Stimulated activated CD4-positive, alpha-beta T cell treated with anti-CD3 and anti-CD28 coated beads, Interleukin-12 subunit alpha, Interleukin-12 subunit beta, amount 100 ng/mL, for 24 hours (primary cell): ENCODE measurements around the gene MYL3.
"Not testable (repeated sequence)": the region's sequence is repeated elsewhere in the genome, so short reads cannot be mapped to it uniquely, and the experiment has no call there.

Source experiments
- DNase-seq, 2 experiments: peaks; one replicate each; pipeline ENCODE4 v3.0.0-alpha.2; 2020; ENCODE audit warnings: low read depth in 2 of 2

The MYL3 gene

GRCh38 chr3:46825450-46825849 lies 37.8 kb downstream of the MYL3 start:
- no peak for DNase-seq

GRCh38 chr3:46824211-46824970 lies 38.9 kb downstream of the MYL3 start:
- DNase-seq = no peak

DNA sequence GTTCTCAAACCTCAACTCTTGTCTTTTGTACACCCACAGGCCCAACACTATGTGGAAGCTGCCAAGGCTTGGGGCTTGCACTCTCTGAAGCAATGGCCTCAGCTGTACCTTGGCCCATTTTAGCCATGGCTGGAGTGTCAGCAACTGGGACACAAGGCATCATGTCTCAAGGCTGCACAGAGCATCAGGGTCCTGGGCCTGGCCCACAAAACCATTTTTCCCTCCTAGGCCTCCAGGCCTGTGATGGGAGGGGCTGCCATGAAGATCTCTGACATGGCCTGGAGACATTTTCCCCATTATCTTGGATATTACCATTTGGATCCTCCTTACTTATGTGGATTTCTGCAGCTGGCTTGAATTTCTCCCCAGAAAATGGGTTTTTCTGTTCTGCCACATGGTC lies 39.9 kb downstream of the MYL3 start:
- not testable (repeated sequence) for DNase-seq

DNA sequence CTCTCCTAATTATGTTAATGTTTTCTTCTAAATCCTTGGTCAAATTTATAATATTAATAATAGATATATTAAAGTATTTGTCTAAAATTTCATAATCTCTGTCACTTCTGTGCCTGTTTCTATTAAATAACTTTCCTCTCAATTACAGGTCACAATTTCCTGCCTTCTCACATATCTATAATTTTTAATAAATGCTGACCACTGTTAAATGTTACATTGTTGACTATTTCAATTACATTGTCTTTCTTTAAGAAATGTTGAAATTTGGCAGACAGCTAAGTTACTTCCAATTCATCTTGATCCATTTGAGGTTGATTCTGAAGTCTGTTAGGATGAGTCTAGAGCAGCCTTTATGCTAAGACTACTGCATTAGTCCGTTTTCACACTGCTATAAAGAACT lies 41.7 kb downstream of the MYL3 start:
- DNase-seq = no peak

- DNase-seq = no peak
These were observed 42.4 kb downstream of the MYL3 start for GRCh38 chr3:46820852-46821251.

DNA sequence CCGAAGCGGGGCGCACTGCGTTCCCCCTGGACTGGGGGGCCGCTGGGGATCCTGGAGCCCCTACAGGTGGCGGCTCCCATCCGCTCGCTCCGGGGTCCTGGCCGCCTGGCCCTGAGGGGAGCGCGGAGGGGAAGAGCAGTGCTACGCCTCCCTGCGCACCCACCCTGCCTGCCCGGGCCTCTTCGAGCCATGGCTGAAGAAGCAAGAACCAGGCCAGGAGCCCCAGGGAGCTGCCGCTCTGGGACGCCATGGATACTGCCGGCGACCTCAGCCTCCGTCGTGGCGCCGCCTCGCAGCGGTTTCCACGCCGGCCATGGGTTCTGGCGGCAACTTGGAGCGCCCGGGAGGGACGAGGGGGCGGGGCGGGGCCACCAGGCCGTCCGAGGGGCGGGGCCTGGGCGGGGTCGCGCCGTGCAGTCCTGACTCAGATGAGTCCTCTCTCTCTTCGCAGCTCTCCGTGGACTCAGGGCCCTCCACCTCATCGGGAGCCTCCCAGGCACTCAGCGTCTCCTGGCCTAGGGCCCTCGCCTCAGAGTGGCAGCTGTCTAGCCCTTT lies 50.9 kb downstream of the MYL3 start:
- peak; percentile 53 to 72 for DNase-seq

DNA sequence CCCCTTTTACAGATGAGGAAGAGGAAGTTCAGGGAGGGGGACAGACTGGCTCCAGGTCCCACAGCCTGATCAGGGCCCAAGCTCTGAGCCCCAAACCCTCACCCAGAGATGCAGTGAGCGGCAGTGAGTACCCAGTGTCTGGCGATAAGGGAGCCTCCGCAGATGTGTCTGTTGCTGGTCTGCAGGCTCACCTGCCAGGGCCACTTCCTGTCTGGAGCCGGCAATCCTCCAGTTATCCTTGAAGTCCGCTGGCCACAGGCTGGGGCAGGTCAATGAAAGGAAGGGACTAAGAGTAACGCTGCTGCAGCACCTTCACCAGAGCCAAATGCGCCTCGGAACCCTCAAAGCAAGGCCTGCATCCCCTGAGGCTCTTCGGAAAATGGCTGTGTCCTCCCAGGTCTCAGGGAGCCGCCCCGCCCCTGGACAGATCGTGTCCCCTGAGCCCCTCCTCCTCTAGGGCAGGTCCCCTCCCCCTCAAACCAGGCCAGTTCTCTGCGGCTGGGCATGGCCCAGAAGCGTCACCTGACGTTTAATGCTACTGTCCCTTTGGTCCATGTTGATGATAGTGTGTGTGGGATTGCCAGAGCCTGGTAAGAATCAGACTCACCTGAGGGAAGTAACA lies 51.5 kb downstream of the MYL3 start:
- DNase-seq = no peak

GRCh38 chr3:46808766-46809165 lies 54.5 kb downstream of the MYL3 start:
- DNase-seq = not testable (repeated sequence)
